ENCODE results near the gene CNOT9. TPM values are rescaled to one million over a fixed set of nuclear protein-coding genes. Genes with fewer than 3 reads are reported as not detected.

The CNOT9 gene
- total and polyA plus RNA-seq, 10 of the 15 experiments (the other 5 are each of a cell fraction or from before 2014, with no cell fraction given): 51.0 to 172 (median 98.2) TPM

DNA sequence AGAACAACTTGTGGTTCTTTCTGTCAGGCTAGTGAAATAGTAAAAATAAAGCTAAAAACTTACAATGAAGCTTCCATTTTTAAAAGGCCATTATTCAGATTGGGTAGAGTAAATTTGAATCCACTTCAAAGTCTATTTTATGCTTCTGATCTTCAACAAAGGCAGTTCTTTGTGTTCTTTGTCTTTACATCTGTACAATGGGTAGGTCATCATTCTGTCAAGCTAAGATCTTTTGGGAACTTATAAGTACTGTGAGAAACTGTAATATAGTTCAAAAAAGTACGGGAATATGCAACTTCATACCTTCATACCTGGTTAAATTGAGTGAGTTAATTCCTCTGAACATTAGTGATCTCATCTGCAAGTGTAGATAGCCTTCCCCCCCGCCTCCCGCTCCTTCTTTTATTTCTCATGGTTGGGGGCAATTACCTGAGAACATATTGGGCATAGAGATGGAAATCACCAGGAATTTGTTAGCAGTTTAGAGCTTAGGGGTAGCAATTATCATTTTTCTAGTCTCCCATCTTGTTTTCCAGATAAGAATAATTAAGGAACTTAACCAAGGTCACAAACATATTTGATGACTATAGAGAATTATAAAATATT, 9.7 kb downstream of the CNOT9 start:
- H3K27ac ChIP-seq (ENCODE audit: control insufficient read depth, insufficient read depth): no peak overlapping the region
- no peak overlapping the region for H3K4me3 ChIP-seq
- H4K20me1 ChIP-seq (ENCODE audit: control insufficient read depth, insufficient read depth): 0 out of 2 replicates have a peak, but pooled peaks cover 3% of the 10 kb centered on the region
- peaks cover 56% of the 10 kb centered on the region for H3K79me2 ChIP-seq (ENCODE audit: control insufficient read depth, insufficient read depth, low read length)
- TF ChIP-seq LARP7 (IDR thresholded peaks at IDR 0.05) (no peak), CREB1 (IDR thresholded peaks at IDR 0.05; ENCODE audit: low read depth) (no peak), CHD2 (IDR thresholded peaks at IDR 0.05; ENCODE audit: borderline replicate concordance, low read depth, low read length) (no peak)
- TF ChIP-seq, protein P1, sequence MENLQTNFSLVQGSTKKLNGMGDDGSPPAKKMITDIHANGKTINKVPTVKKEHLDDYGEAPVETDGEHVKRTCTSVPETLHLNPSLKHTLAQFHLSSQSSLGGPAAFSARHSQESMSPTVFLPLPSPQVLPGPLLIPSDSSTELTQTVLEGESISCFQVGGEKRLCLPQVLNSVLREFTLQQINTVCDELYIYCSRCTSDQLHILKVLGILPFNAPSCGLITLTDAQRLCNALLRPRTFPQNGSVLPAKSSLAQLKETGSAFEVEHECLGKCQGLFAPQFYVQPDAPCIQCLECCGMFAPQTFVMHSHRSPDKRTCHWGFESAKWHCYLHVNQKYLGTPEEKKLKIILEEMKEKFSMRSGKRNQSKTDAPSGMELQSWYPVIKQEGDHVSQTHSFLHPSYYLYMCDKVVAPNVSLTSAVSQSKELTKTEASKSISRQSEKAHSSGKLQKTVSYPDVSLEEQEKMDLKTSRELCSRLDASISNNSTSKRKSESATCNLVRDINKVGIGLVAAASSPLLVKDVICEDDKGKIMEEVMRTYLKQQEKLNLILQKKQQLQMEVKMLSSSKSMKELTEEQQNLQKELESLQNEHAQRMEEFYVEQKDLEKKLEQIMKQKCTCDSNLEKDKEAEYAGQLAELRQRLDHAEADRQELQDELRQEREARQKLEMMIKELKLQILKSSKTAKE (IDR thresholded peaks at IDR 0.05; ENCODE audit: low read depth, poor library complexity, severe bottlenecking): no peak
- FAIRE-seq (no peak), DNase-seq (ENCODE audit: low read depth, low spot score) (no peak), ATAC-seq (no peak)
- H2AFZ ChIP-seq (ENCODE audit: control insufficient read depth, low read depth, low read length): no peak overlapping the region
- POLR2A ChIA-PET: interaction anchor here (1.6 kb wide), 1 partner anchor 9 kb away, joined by 6 read pairs; no protein-coding TSS in a partner anchor
- RAD21 ChIA-PET (ENCODE audit: unreplicated experiment): interaction anchor here (0.6 to 0.7 kb wide), 2 partner anchors 9 to 310 kb away, joined by 3 to 4 read pairs; no protein-coding TSS in a partner anchor
- SMC1A ChIA-PET (ENCODE audit: uncharacterized antibody, unreplicated experiment): interaction anchor here (0.9 to 2.1 kb wide), 4 partner anchors 11 to 105 kb away, joined by 3 to 6 read pairs (median 4); no protein-coding TSS in a partner anchor
- BruUV-seq (replicated peaks): no TSS peak
- CTCF ChIA-PET: interaction anchor here (0.8 to 0.9 kb wide), 2 partner anchors 12 to 70 kb away, joined by 3 read pairs; no protein-coding TSS in a partner anchor
- in situ Hi-C loops (cut with MboI) (no loop called here), intact Hi-C loops (cut with micrococcal nuclease; ENCODE audit: unreplicated experiment) (no loop called here)
- H3K4me2 ChIP-seq (ENCODE audit: control insufficient read depth, insufficient read depth): no peak overlapping the region
- no peaks in the 10 kb centered on the region for H3K27me3 ChIP-seq (replicated peaks in 1 of 2; ENCODE audit: control insufficient read depth in 2 of 2, insufficient read depth in 2 of 2, low read length in 1 of 2)
- no peaks in the 10 kb centered on the region for H3K9me3 ChIP-seq (replicated peaks; ENCODE audit: control insufficient read depth, insufficient read depth, low read length)
- peaks cover 2 to 34% of the 10 kb centered on the region in 2 experiments; a peak in 3 of 4 replicates for H3K36me3 ChIP-seq (ENCODE audit: control insufficient read depth in 2 of 2, insufficient read depth in 2 of 2, low read length in 1 of 2)
- 90% methylated on average over 3 of the region's 3 CpGs for WGBS (ENCODE audit: insufficient coverage, insufficient replicate concordance, low lambda C conversion rate, missing lambda C conversion rate)
- peaks cover 4% of the 10 kb centered on the region; the same call in 1 of the 2 replicates for H3K4me1 ChIP-seq (ENCODE audit: control insufficient read depth, insufficient read depth, low read length)
- no peak overlapping the region for H3K9ac ChIP-seq (ENCODE audit: control insufficient read depth, insufficient read depth, low read length)

Data from GM12878 (cell line).